ENCODE measurements around the gene SH3RF3. TPM values are rescaled to one million over a fixed set of nuclear protein-coding genes. Genes with fewer than 3 reads are reported as not detected.

SH3RF3 gene
- total RNA-seq, 1 donor from 2014 or later, result 59.5 TPM

- no peaks in the 10 kb centered on the region for H3K27me3 Mint-ChIP-seq (ENCODE audit: low read depth)
- H3K9me3 Mint-ChIP-seq (ENCODE audit: low read depth), result no peaks in the 10 kb centered on the region
- peaks cover 68% of the 10 kb centered on the region for H3K4me1 Mint-ChIP-seq (ENCODE audit: low read depth)
- peak overlapping the region; percentile 69 for H3K27ac Mint-ChIP-seq (ENCODE audit: unreplicated experiment)
- DNase-seq (ENCODE audit: low spot score), result no peak
- TF ChIP-seq, protein P1, sequence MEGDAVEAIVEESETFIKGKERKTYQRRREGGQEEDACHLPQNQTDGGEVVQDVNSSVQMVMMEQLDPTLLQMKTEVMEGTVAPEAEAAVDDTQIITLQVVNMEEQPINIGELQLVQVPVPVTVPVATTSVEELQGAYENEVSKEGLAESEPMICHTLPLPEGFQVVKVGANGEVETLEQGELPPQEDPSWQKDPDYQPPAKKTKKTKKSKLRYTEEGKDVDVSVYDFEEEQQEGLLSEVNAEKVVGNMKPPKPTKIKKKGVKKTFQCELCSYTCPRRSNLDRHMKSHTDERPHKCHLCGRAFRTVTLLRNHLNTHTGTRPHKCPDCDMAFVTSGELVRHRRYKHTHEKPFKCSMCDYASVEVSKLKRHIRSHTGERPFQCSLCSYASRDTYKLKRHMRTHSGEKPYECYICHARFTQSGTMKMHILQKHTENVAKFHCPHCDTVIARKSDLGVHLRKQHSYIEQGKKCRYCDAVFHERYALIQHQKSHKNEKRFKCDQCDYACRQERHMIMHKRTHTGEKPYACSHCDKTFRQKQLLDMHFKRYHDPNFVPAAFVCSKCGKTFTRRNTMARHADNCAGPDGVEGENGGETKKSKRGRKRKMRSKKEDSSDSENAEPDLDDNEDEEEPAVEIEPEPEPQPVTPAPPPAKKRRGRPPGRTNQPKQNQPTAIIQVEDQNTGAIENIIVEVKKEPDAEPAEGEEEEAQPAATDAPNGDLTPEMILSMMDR (IDR thresholded peaks at IDR 0.05), result no peak
- no peak overlapping the region for H3K4me3 Mint-ChIP-seq (ENCODE audit: unreplicated experiment)
- H3K36me3 Mint-ChIP-seq (ENCODE audit: low read depth), result no peaks in the 10 kb centered on the region
These were observed 78.2 kb downstream of the SH3RF3 start for GRCh38 chr2:109207176-109207575.

- Mint-ChIP-seq H3K27ac (ENCODE audit: unreplicated experiment) (no peak overlapping the region), H3K4me1 (ENCODE audit: low read depth) (peaks cover 71% of the 10 kb centered on the region), H3K4me3 (ENCODE audit: unreplicated experiment) (no peak overlapping the region), H3K9me3 (ENCODE audit: low read depth) (no peaks in the 10 kb centered on the region), H3K36me3 (ENCODE audit: low read depth) (no peaks in the 10 kb centered on the region), H3K27me3 (ENCODE audit: low read depth) (no peaks in the 10 kb centered on the region)
- DNase-seq (ENCODE audit: low spot score), result no peak
- TF ChIP-seq, protein P1 (IDR thresholded peaks at IDR 0.05), result peak; percentile 32
These were observed 79.3 kb downstream of the SH3RF3 start for GRCh38 chr2:109208071-109208950.

GRCh38 chr2:109208951-109209335, 79.9 kb downstream of the SH3RF3 start:
- H3K27ac Mint-ChIP-seq (ENCODE audit: unreplicated experiment), result no peak overlapping the region
- peaks cover 72% of the 10 kb centered on the region for H3K4me1 Mint-ChIP-seq (ENCODE audit: low read depth)
- H3K36me3 Mint-ChIP-seq (ENCODE audit: low read depth), result no peaks in the 10 kb centered on the region
- H3K4me3 Mint-ChIP-seq (ENCODE audit: unreplicated experiment), result no peak overlapping the region
- no peak for DNase-seq (ENCODE audit: low spot score)
- no peaks in the 10 kb centered on the region for H3K9me3 Mint-ChIP-seq (ENCODE audit: low read depth)
- TF ChIP-seq, protein P1 (IDR thresholded peaks at IDR 0.05), result no peak
- no peaks in the 10 kb centered on the region for H3K27me3 Mint-ChIP-seq (ENCODE audit: low read depth)

GRCh38 chr2:109209412-109209811, 80.4 kb downstream of the SH3RF3 start:
- Mint-ChIP-seq H3K27ac (ENCODE audit: unreplicated experiment) (peak overlapping the region; percentile 78), H3K4me3 (ENCODE audit: unreplicated experiment) (peak overlapping the region; percentile 33), H3K9me3 (ENCODE audit: low read depth) (no peaks in the 10 kb centered on the region), H3K36me3 (ENCODE audit: low read depth) (no peaks in the 10 kb centered on the region), H3K27me3 (ENCODE audit: low read depth) (no peaks in the 10 kb centered on the region), H3K4me1 (ENCODE audit: low read depth) (peaks cover 77% of the 10 kb centered on the region)
- TF ChIP-seq, protein P1 (IDR thresholded peaks at IDR 0.05), result no peak
- no peak for DNase-seq (ENCODE audit: low spot score)

- Mint-ChIP-seq H3K4me3 (ENCODE audit: unreplicated experiment) (no peak overlapping the region), H3K27me3 (ENCODE audit: low read depth) (no peaks in the 10 kb centered on the region), H3K27ac (ENCODE audit: unreplicated experiment) (peak overlapping the region; percentile 83), H3K4me1 (ENCODE audit: low read depth) (peaks cover 82% of the 10 kb centered on the region), H3K36me3 (ENCODE audit: low read depth) (no peaks in the 10 kb centered on the region), H3K9me3 (ENCODE audit: low read depth) (no peaks in the 10 kb centered on the region)
- TF ChIP-seq, protein P1 (IDR thresholded peaks at IDR 0.05), result no peak
- DNase-seq (ENCODE audit: low spot score), result no peak
These were observed 80.9 kb downstream of the SH3RF3 start for GRCh38 chr2:109209941-109210340.

Measured in chondrocyte (in vitro differentiated cells).